Measurements from ENCODE around the gene PTK7.
"Not testable (repeated sequence)": the region's sequence is repeated elsewhere in the genome, so short reads cannot be mapped to it uniquely, and the experiment has no call there.

Gene PTK7

GRCh38 chr6:43054206-43054943 is 21.7 kb upstream of the PTK7 start:
- no peak for DNase-seq (ENCODE audit: low read depth)

GRCh38 chr6:43055966-43056365 is 20.1 kb upstream of the PTK7 start:
- no peak for DNase-seq (ENCODE audit: low read depth)

- DNase-seq (ENCODE audit: low read depth) = no peak
Observed at GRCh38 chr6:43058531-43058930, 17.6 kb upstream of the PTK7 start.

- DNase-seq (ENCODE audit: low read depth) = peak; percentile 98
Observed at GRCh38 chr6:43059168-43060033, 16.7 kb upstream of the PTK7 start, which contains the start of the genes KLC4 and MRPL2. TSS of gene KLC4 (plus strand) at chr6:43059631. CDS start at chr6:43061336, 1,705 bp downstream. TSS of gene MRPL2 (minus strand) at chr6:43059434. CDS start at chr6:43059381, 53 bp downstream.

- DNase-seq (ENCODE audit: low read depth) = no peak
Observed at GRCh38 chr6:43060034-43060754, 15.9 kb upstream of the PTK7 start.

- no peak for DNase-seq (ENCODE audit: low read depth)
Observed at GRCh38 chr6:43060755-43061633, 15.1 kb upstream of the PTK7 start.

- DNase-seq (ENCODE audit: low read depth) = no peak
Observed at GRCh38 chr6:43061861-43062260, 14.3 kb upstream of the PTK7 start.

GRCh38 chr6:43062818-43063217 is 13.3 kb upstream of the PTK7 start:
- DNase-seq (ENCODE audit: low read depth) = no peak

- DNase-seq (ENCODE audit: low read depth) = no peak
Observed at GRCh38 chr6:43070028-43070632, 6.0 kb upstream of the PTK7 start.

- DNase-seq (ENCODE audit: low read depth) = no peak
Observed at GRCh38 chr6:43074847-43075669, 1.1 kb upstream of the PTK7 start.

- no peak for DNase-seq (ENCODE audit: low read depth)
Observed at GRCh38 chr6:43076464-43077332, 584 bp downstream of the PTK7 start.

- no peak for DNase-seq (ENCODE audit: low read depth)
Observed at GRCh38 chr6:43077333-43077809, 1.3 kb downstream of the PTK7 start.

- no peak for DNase-seq (ENCODE audit: low read depth)
Observed at GRCh38 chr6:43077981-43078511, 1.9 kb downstream of the PTK7 start.

GRCh38 chr6:43078691-43079090 is 2.6 kb downstream of the PTK7 start:
- no peak for DNase-seq (ENCODE audit: low read depth)

GRCh38 chr6:43081043-43081442 is 4.9 kb downstream of the PTK7 start:
- no peak for DNase-seq (ENCODE audit: low read depth)

GRCh38 chr6:43081922-43082321 is 5.8 kb downstream of the PTK7 start:
- not testable (repeated sequence) for DNase-seq (ENCODE audit: low read depth)

- no peak for DNase-seq (ENCODE audit: low read depth)
Observed at GRCh38 chr6:43082806-43083655, 6.9 kb downstream of the PTK7 start.
